GM12872 (cell line): Measurements from ENCODE around the gene SH3BGRL3.

Source experiments
- CTCF ChIP-seq: IDR thresholded peaks from 3 replicates; pipeline ENCODE4 v1.5.1; 2011; ENCODE audit warnings: low read depth, mild to moderate bottlenecking, low read length, moderate library complexity; ENCODE audit not compliant: insufficient read depth

Gene SH3BGRL3

DNA sequence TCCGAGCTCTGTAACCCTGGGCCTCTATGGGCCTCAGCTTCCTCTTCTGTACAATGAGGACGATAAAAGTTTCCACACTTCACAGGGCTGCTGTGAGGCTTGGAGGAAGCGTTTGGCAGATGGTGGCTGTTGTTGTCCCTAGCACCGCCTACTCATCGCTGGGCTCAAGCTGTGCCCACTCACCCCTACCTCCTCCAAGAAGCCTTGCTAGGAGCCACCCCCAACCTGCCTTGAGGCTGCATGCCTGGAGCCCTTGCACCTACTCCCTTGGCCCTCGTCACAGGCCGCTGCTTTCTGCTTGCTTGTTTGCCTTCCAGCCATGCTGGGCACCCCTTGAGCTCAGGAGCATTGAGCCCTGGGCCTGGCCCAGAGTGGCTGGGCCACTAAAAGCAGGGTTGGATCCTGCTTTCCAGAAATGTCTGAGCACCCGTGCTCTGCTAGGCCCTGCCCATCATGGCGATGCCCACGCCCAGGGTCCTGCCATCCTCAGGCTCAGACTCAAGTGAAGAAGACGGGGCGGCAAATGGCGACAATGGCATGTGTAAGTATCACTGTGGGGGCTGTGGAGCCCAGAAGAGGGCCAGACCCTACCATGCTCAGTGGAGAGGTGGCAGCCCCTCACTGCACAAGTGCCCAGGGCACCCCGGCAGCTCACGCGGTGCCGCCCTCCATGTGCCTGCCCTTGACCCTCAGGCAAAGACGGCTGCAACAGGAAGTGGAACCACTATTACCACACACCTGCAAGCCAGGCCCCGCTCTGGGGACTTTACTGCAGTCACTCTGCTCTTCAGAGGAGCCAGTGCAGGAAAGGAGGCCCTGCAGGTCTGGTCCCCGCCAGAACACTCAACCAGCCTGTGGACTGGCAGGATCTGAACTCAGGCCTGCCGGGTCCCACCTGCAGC lies 9.5 kb downstream of the SH3BGRL3 start:
- TF ChIP-seq CTCF, result no peak

DNA sequence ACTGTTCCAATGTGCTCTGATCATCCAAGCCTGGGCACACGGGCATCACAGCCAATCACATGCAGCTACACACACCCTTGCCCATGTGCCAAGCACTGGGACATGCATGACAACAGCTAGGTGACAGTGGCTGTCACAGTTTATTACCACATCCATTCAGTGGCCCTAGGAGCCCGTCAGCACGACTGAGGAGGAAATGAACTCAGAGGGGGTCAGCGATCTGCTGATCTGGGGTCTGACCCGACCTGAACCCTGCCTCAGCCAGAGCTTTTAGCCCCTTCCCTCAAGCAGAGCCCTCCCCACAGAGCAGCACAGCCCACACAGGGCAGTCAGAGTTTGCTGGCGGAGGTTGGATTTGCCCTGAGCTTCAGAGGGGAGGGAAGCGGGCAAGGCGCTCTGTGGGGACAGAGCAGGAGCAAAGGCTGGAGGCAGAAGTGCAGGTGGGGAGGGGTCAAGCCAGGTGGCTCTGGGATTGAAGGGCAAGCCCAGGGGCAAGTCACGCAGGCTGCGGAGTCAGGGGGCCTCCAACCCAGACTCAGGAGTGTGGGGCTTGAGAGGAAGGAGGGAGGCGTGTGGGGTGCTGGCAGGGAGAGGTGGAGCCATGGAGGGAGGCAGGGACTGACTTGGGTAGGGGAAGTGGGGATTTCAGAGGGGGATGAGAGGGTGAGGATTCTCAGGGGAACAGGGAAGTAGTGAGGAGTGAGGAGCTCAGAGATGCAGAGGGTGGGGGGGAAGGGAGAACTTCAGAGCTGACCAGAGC lies 10.4 kb downstream of the SH3BGRL3 start:
- no peak for TF ChIP-seq CTCF

DNA sequence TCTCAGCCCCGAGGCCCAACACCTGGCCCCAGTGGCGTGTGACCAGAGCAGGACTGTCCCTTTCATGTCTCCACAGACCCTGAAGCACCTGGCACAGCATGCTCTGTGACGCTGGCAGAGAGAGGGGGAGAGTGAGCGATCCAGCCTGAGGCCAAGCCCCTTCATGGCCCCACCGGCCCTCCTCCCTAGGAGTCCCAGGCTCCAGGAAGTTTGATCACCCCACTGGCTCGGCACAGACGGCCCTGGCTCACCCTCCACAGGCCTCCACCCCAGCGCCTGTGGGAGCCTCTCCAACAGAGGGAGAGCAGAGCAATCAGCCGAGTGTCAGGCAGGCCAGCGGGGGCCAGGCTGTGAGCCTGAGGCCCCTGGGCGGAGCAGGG lies 11.0 kb downstream of the SH3BGRL3 start:
- TF ChIP-seq CTCF, result no peak

- TF ChIP-seq CTCF, result no peak
Measured at GRCh38 chr1:26291433-26291832, 11.5 kb downstream of the SH3BGRL3 start.

- no peak for TF ChIP-seq CTCF
Measured at GRCh38 chr1:26291939-26292338, 12.1 kb downstream of the SH3BGRL3 start.

GRCh38 chr1:26293911-26294463 lies 14.1 kb downstream of the SH3BGRL3 start:
- TF ChIP-seq CTCF, result no peak
